ENCODE data around the gene WDR41. TPM values are rescaled to one million over a fixed set of nuclear protein-coding genes. Genes with fewer than 3 reads are reported as not detected.

The WDR41 gene
- total RNA-seq, 1 experiment from 2014 or later, result 43.6 TPM

DNA sequence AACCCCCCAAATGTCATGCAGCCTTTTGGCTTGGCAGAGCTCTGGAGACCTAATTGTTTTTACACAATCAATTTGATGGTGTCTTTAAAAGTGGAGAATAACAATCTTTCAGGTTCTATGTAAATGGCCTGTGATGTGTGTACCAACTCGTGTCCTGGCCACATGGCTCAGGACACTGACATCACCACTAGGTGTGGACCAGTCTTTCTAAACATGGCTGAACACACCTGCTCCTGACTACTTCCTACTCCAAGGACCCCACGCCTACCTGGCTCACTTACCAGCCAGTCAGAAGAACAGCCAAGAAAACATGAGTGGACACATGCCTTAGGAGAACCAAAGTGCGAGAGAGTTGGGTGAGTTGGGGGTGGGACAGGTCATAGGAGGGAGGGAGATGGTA is 71.2 kb downstream of the WDR41 start:
- TF ChIP-seq, protein P1, sequence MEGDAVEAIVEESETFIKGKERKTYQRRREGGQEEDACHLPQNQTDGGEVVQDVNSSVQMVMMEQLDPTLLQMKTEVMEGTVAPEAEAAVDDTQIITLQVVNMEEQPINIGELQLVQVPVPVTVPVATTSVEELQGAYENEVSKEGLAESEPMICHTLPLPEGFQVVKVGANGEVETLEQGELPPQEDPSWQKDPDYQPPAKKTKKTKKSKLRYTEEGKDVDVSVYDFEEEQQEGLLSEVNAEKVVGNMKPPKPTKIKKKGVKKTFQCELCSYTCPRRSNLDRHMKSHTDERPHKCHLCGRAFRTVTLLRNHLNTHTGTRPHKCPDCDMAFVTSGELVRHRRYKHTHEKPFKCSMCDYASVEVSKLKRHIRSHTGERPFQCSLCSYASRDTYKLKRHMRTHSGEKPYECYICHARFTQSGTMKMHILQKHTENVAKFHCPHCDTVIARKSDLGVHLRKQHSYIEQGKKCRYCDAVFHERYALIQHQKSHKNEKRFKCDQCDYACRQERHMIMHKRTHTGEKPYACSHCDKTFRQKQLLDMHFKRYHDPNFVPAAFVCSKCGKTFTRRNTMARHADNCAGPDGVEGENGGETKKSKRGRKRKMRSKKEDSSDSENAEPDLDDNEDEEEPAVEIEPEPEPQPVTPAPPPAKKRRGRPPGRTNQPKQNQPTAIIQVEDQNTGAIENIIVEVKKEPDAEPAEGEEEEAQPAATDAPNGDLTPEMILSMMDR (conservative IDR thresholded peaks at IDR 0.05), result no peak
- H3K4me3 Mint-ChIP-seq, result no peak overlapping the region
- no peaks in the 10 kb centered on the region for H3K79me1 ChIP-seq (ENCODE audit: insufficient read depth, low read depth, low read length, poor library complexity, severe bottlenecking)
- no peak overlapping the region for H2BK120ac ChIP-seq (ENCODE audit: low read depth, low read length, poor library complexity, severe bottlenecking)
- H3K4me2 ChIP-seq (ENCODE audit: insufficient read depth, insufficient read length, low read length), result no peak overlapping the region
- WGBS (ENCODE audit: extremely low coverage, insufficient read length, low lambda C conversion rate), result no CpG with 5 or more reads among the region's 3 CpGs
- H3K14ac ChIP-seq (ENCODE audit: insufficient read depth, low read length), result no peak overlapping the region
- H4K8ac ChIP-seq (replicated peaks; ENCODE audit: insufficient read length, low read depth, low read length), result no peak overlapping the region
- no peaks in the 10 kb centered on the region for H3K9me3 ChIP-seq (ENCODE audit: control insufficient read depth, low read depth, low read length)
- H3K23me2 ChIP-seq (ENCODE audit: insufficient read length, low read depth, low read length, poor library complexity, severe bottlenecking), result no peaks in the 10 kb centered on the region
- H2BK15ac ChIP-seq (ENCODE audit: low read depth, low read length), result no peak overlapping the region
- no peak overlapping the region for H2AK5ac ChIP-seq (ENCODE audit: insufficient read length, low read length)
- no peak overlapping the region for H2BK5ac ChIP-seq (ENCODE audit: insufficient read length, low read length)
- no peaks in the 10 kb centered on the region for H3K4me1 Mint-ChIP-seq
- H3K27me3 ChIP-seq (ENCODE audit: insufficient read depth, low read length), result no peaks in the 10 kb centered on the region
- H3K23ac ChIP-seq (ENCODE audit: insufficient read length, low read depth, low read length), result no peak overlapping the region
- H3K9ac ChIP-seq (ENCODE audit: extremely low read depth, insufficient read length, low read length), result no peak overlapping the region
- no peaks in the 10 kb centered on the region for H4K20me1 ChIP-seq (ENCODE audit: control insufficient read depth, insufficient read depth, insufficient read length)
- H3K18ac ChIP-seq (ENCODE audit: insufficient read length, low read depth, low read length), result no peak overlapping the region
- no peaks in the 10 kb centered on the region for H3K36me3 Mint-ChIP-seq (ENCODE audit: insufficient read depth in 1 of 3, low read depth in 3 of 3)
- H3K56ac ChIP-seq (ENCODE audit: insufficient read length, low read depth, low read length), result no peak overlapping the region
- no peak overlapping the region for H3K27ac Mint-ChIP-seq
- no peak overlapping the region for H4K91ac ChIP-seq (ENCODE audit: insufficient read length, low read depth, low read length)
- no peaks in the 10 kb centered on the region for H3K27me3 Mint-ChIP-seq (ENCODE audit: low read depth)
- no peak overlapping the region for H2BK12ac ChIP-seq (ENCODE audit: insufficient read length, low read depth, low read length)
- no peaks in the 10 kb centered on the region for H3K4me1 ChIP-seq (ENCODE audit: insufficient read depth, low read length)
- H3K79me2 ChIP-seq (ENCODE audit: insufficient read depth, low read length), result no peaks in the 10 kb centered on the region
- H2AFZ ChIP-seq (ENCODE audit: low read length), result no peak overlapping the region
- no peak overlapping the region for H4K5ac ChIP-seq (ENCODE audit: insufficient read length, low read depth, low read length)
- no peak overlapping the region for H2BK20ac ChIP-seq (ENCODE audit: low read depth, low read length, poor library complexity, severe bottlenecking)
- no peak overlapping the region for H3T11ph ChIP-seq (ENCODE audit: low read length)
- no peaks in the 10 kb centered on the region; a peak in 1 of 5 replicates for H3K9me3 Mint-ChIP-seq
- no peak for DNase-seq
- H3K27ac ChIP-seq (ENCODE audit: insufficient read length, low read depth, low read length), result no peak overlapping the region
- H3K4ac ChIP-seq (ENCODE audit: low read depth, low read length), result no peak overlapping the region
